HG03460 (cell line): ENCODE results near the gene ACSM2A.
"Not testable (repeated sequence)": the region's sequence is repeated elsewhere in the genome, so short reads cannot be mapped to it uniquely, and the experiment has no call there.

ENCODE experiments used
- ATAC-seq: cut with Tn5 transposase; IDR thresholded peaks from one replicate; pipeline ENCODE4 v1.9.1; 2021; ENCODE audit not compliant: unreplicated experiment

ACSM2A gene

DNA sequence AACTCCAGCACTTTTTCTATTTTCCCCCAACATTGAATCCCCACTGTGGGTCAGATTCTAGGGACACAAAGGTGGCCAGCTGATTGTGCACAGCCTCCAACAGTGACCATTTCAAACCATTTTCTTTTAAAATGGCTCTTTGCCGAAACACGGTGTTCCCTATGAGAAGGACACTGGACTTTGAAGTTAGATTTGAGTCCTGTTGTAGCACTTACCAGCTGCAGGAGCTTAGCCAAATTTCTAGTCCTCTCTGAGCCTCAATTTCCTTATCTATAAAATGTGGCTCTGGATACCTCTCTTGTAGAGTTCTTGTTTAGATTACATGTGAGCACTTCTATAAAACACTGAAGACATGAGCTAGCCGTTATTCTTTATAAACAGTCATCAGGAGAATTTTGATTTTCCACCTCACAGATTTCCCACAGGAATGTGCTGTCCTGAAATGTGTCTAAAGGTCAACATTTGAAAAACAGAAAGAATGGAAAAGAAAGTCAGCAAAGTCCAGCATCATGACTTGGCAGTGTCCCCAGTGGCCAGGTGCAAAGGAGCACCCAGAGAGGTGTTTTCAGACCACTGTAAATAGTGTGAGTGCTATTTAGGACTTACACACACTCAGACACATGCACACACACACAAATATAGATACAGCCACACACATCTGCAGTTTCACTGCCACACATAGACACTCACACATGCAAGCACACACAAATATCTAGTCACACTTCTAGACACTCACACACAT lies 4.5 kb upstream of the ACSM2A start:
- ATAC-seq, result not testable (repeated sequence)

GRCh38 chr16:20453633-20454032 lies 2.3 kb downstream of the ACSM2A start:
- ATAC-seq, result not testable (repeated sequence)

- ATAC-seq, result not testable (repeated sequence)
Measured at GRCh38 chr16:20459227-20459626, 7.9 kb downstream of the ACSM2A start.

GRCh38 chr16:20460313-20460712 lies 9.0 kb downstream of the ACSM2A start:
- ATAC-seq, result not testable (repeated sequence)

- ATAC-seq, result not testable (repeated sequence)
Measured at GRCh38 chr16:20468954-20469353, 17.6 kb downstream of the ACSM2A start.

DNA sequence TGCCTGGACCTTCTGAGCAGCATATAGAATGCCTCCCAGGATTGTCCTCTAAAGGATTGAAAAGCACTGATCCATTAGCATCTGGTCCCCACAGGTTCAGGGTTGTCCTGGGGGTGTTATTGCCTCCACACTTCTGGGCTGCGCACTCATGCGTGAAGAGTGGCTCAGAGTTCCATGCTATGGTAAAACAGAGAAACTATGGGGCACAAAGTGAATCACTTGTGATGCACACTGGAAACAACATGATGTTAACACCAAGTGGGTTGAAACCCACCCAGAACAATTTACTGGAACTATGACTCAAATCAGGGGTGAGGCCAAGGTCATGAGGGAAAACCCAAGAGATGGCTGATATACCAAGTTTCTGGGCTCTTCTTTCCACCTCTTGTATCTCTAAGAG lies 18.6 kb downstream of the ACSM2A start:
- ATAC-seq, result not testable (repeated sequence)

DNA sequence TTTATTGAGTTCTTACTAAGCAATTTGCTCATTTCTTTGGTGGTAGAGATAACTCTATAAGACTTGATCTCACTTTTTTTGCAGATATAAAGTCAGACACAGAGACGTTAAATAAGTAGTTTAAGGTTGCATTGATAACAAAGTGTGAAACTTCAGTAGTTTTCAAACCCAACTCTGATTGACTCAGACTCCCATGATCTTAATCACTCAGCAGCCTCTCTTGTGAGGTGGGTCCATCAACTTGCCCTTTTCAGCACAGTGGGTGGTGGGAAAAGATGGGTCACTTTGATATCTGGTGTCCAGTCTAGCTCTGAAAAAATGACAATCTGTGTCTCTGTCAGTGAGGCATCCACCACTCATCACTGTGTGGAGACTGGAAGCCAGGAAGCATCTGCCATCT lies 19.4 kb downstream of the ACSM2A start:
- not testable (repeated sequence) for ATAC-seq

DNA sequence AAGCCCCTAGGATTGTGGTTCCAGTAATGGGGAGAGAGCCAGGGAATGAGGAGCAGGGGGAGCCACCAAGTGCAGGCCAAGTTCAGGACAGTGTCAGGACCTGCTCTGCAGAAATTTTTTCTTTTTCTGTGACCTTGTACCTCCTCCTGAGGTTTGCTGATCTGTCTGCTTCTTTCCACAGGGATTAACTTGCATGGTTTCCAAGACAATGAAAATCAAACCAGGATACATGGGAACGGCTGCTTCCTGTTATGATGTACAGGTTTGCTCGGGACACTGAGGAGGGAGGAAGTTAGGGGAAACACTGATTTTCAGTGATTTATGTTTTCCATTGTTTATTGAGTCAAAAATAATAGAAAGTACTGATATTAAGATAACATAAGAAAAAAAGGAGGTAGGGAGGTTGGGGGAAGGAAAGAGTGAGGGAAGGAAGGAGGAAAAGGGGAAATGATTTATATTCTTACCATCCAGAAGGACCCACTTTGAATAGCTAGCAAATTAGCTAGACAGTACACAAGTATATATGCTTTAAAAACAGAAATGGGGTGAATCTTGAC lies 25.9 kb downstream of the ACSM2A start:
- ATAC-seq, result not testable (repeated sequence)

DNA sequence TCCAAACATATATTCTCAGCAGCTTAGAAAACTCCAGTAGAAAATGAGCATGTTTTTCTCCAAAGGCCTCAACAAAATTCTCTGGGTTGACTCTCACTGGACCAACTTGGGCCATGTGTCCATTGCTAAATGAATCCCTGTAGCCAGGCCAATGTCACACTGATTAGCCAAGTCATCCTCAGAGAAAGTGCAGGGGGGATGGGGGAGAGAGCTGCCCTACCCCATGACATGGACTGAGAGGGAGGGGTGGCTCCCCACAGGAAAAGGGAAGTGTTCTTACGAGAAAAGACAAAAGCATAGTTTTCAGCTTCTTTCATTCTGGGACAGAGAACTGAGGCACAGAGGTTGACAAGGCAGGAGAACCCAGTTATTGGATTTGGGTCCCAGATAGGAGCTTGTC lies 32.7 kb downstream of the ACSM2A start:
- not testable (repeated sequence) for ATAC-seq

DNA sequence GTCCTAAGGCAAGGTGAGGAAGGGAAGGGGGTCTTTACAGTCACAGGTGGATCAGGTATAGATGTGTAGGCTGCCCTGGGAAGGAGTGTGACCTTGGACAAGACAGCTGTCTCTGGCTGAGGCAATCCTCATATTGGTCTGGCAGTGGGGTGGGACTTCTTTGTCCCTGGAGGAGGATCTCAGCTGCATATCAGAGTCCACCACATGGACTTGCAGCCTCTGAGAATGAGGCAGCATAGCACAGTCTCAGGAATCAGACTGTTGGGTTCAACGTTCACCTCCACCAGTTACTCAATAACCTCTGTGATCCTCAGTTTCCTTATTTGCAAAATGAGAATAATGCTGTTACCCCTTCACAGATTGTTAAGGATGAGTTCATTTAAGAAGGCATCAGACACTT lies 33.4 kb downstream of the ACSM2A start:
- ATAC-seq, result no peak

DNA sequence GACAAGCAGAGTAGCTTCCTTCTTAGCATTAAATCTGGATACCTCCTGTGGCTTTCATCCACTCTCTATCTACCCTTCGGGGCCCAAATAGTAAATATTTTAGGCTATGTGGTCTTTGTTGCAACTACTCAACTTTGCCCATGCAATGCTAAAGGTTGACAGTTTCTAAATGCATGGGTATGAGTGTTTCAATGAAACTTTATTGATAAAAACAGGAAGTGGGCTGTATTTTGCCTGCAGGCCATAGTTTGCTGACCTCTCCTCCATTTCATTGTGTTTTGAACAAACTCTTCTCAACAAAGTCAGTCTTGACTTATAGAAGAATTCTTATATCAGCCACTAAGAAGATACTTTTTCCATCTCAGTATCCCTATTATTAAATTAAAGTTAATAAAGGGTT lies 34.1 kb downstream of the ACSM2A start:
- no peak for ATAC-seq

DNA sequence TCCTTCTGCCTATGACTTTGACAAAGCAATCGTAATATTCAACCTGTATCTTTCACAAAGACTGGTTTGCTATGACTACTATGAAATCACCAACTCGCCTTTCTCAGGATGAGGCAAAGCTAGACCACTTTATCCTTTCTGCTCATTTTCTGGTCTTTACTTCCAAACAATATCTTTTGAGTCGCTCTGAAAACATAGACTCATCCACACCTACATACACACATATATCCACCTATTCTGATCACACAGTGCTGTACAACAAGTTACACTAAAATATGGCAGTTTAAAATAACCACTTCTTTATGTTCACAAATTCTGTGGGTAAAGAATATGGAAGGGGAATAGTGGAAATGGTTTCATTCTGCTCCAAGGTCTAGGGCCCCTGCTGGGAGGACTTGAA lies 39.7 kb downstream of the ACSM2A start:
- not testable (repeated sequence) for ATAC-seq

DNA sequence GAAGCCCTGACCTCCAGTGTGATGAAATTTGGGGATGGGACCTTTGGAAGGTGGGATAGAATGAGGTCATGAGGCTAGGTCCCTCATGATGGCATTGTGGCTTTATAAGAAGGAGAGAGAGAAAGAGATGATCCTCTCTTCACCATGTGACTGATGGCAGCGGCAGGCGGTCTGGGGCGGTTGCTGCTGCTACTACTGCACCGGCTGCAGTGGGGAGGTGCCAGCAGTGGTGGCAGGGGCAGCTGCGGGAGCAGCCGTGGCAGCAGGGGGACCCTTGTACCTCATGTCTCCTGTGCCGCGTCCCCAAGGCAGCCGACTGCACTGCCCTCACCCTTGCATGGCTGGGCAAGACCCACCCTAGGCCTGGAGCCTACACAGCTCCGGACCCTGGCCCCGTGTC lies 40.1 kb downstream of the ACSM2A start:
- ATAC-seq, result not testable (repeated sequence)

GRCh38 chr16:20504418-20504817 lies 53.1 kb downstream of the ACSM2A start:
- ATAC-seq, result no peak

- ATAC-seq, result no peak
Measured at GRCh38 chr16:20507280-20507679, 56.0 kb downstream of the ACSM2A start.

- ATAC-seq, result no peak
Measured at GRCh38 chr16:20510323-20510722, 59.0 kb downstream of the ACSM2A start.

DNA sequence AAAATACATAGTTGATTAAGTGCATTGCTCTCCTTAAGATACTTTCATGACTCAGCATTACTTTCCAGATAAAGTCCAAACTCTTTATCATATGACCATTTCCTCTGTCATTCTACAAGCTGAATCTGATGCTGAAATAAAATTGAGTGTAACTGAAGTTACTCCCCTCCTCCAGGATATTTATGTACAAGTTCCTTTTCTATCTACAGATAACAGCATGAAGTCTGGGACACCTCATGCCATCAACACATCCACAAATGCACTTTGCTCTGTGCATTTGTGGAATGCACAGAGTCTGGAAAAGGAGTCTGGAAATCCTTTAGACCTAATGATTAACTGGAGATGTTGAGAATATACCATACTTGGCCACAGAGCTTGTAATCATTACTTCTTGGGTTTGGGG lies 64.4 kb downstream of the ACSM2A start:
- no peak for ATAC-seq

GRCh38 chr16:20517149-20517548 lies 65.8 kb downstream of the ACSM2A start:
- no peak for ATAC-seq

GRCh38 chr16:20519231-20519630 lies 67.9 kb downstream of the ACSM2A start:
- no peak for ATAC-seq

- no peak for ATAC-seq
Measured at GRCh38 chr16:20520103-20520502, 68.8 kb downstream of the ACSM2A start.

DNA sequence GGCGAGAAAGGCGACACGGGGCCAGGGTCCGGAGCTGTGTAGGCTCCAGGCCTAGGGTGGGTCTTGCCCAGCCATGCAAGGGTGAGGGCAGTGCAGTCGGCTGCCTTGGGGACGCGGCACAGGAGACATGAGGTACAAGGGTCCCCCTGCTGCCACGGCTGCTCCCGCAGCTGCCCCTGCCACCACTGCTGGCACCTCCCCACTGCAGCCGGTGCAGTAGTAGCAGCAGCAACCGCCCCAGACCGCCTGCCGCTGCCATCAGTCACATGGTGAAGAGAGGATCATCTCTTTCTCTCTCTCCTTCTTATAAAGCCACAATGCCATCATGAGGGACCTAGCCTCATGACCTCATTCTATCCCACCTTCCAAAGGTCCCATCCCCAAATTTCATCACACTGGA lies 80.5 kb downstream of the ACSM2A start:
- ATAC-seq, result not testable (repeated sequence)

DNA sequence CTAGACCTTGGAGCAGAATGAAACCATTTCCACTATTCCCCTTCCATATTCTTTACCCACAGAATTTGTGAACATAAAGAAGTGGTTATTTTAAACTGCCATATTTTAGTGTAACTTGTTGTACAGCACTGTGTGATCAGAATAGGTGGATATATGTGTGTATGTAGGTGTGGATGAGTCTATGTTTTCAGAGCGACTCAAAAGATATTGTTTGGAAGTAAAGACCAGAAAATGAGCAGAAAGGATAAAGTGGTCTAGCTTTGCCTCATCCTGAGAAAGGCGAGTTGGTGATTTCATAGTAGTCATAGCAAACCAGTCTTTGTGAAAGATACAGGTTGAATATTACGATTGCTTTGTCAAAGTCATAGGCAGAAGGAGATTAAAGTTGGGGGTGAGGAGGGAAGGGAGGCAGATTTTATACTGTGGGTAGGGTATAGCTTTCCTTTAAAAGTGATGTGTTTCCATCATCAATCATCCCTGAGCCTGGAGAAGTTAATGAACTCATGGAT lies 81.0 kb downstream of the ACSM2A start:
- not testable (repeated sequence) for ATAC-seq
